Naive thymus-derived CD8-positive, alpha-beta T cell (primary cell): ENCODE measurements around the gene CAMK2D. TPM values are rescaled to one million over a fixed set of nuclear protein-coding genes. Genes with fewer than 3 reads are reported as not detected.

ENCODE experiments used
- ATAC-seq, 2 donors: fragments of 150-1000 bp; cut with Tn5 transposase in 1 of 2; sonication (Bioruptor Pico), chemical (Tn5 transposase) in 1 of 2; 1 replicate in 1 of 2; 2 replicates in 1 of 2; pipeline ENCODE4 v1.10.0; 2021; ENCODE audit warnings: mild to moderate bottlenecking in 2 of 2, moderate library complexity in 2 of 2
- POLR2A ChIA-PET: fragments of 350-600 bp; sonication (Branson Sonifier 250); formaldehyde crosslinking; loops from one replicate; lab custom pipeline; 2021; ENCODE audit warnings: antibody characterized with exemption; lab: Charles Lee
- DNase-seq, 10 donors: peaks; one replicate each; pipeline versions ENCODE4 v3.0.0 to v3.0.0-alpha.2; 2020 to 2022
- H3K27ac Mint-ChIP-seq, 10 donors: one replicate each; pipeline ENCODE4 v1.8.0; 2020 to 2022; ENCODE audit warnings: mild to moderate bottlenecking in 10 of 10, mixed read lengths in 10 of 10, moderate library complexity in 4 of 10, inconsistent platforms in 1 of 10
- H3K27me3 Mint-ChIP-seq, 5 donors: one replicate each; pipeline ENCODE4 v1.8.0; 2021 to 2022; ENCODE audit warnings: mixed read lengths in 5 of 5
- H3K36me3 Mint-ChIP-seq, 3 donors: one replicate each; pipeline ENCODE4 v1.8.0; 2020 to 2022; ENCODE audit warnings: mixed read lengths in 3 of 3, mild to moderate bottlenecking in 2 of 3, inconsistent platforms in 1 of 3
- H3K4me1 Mint-ChIP-seq, 4 donors: one replicate each; pipeline ENCODE4 v1.8.0; 2021 to 2022; ENCODE audit warnings: mixed read lengths in 4 of 4
- H3K4me3 Mint-ChIP-seq, 10 donors: one replicate each; pipeline ENCODE4 v1.8.0; 2020 to 2022; ENCODE audit warnings: mild to moderate bottlenecking in 10 of 10, mixed read lengths in 10 of 10, moderate library complexity in 6 of 10, inconsistent platforms in 1 of 10
- H3K9me3 Mint-ChIP-seq, 9 donors: one replicate each; pipeline ENCODE4 v1.8.0; 2020 to 2022; ENCODE audit warnings: mixed read lengths in 9 of 9, mild to moderate bottlenecking in 3 of 9, inconsistent platforms in 1 of 9, moderate library complexity in 1 of 9
- polyA plus RNA-seq, 3 donors: library from polyadenylated mRNA; unstranded; fragments of 300-500 nt; fragmentation: Illumina TruSeq; gene quantifications; one replicate each; pipeline ENCODE4 v1.2.3, GENCODE V29; 2021
- total RNA-seq, 8 experiments: library from RNA in 2 of 8; stranded (reverse) in 2 of 8; gene quantifications; one replicate each; pipeline ENCODE4 v1.2.3 and lab custom pipeline; 2021 to 2026

The CAMK2D gene
- total and polyA plus RNA-seq, 5 experiments from 2014 or later, result 10.4 to 40.8 (median 12.0) TPM

DNA sequence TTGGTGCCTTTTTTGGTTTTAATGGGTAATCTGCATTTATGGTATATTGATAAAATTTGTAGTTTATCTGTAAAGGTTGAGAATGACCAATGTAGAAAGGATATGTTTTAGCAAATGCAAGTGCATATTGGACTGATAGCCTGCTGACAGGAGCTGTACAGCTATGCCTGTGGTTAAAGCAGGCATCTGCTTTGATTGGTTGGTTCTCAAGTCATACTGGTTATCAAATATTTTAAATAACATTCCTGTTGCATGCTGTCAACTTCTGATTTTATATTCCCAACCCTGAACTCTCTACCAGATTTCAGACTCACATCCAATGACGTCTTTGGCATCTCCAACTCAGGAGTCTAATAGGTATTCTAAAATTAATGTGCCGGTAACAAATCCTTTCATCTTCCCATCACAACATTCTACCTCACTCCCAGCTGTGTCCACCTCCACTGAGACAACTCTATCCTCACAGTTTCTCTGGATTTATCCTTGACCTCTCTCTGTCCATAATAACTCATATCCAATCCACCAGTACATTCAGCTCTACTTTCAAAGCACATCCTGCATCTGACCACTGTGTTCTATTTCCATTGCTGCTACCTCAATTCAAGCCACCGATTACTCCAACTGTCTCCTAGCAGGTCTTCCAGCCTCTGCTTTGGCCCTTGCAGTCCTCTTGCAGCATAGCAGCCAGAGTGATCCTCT is 125.7 kb downstream of the CAMK2D start:
- peak overlapping the region in 7 of 10 donors; percentile 28 to 91 (median 82) for H3K27ac Mint-ChIP-seq
- H3K36me3 Mint-ChIP-seq, result peaks cover 0 to 5% (median 0%) of the 10 kb centered on the region in 3 donors
- peaks cover 0 to 3% (median 0%) of the 10 kb centered on the region in 9 donors for H3K9me3 Mint-ChIP-seq
- H3K4me3 Mint-ChIP-seq, result peak overlapping the region in 2 of 10 donors; percentile 61 to 68
- no peak for ATAC-seq
- DNase-seq, result no peak
- no peaks in the 10 kb centered on the region for H3K27me3 Mint-ChIP-seq
- POLR2A ChIA-PET, result interaction anchor here (0.6 to 3.2 kb wide), 5 partner anchors 88 to 271 kb away, joined by 3 to 12 read pairs (median 3); no protein-coding TSS in a partner anchor
- H3K4me1 Mint-ChIP-seq, result peaks cover 35 to 67% (median 53%) of the 10 kb centered on the region in 4 donors

DNA sequence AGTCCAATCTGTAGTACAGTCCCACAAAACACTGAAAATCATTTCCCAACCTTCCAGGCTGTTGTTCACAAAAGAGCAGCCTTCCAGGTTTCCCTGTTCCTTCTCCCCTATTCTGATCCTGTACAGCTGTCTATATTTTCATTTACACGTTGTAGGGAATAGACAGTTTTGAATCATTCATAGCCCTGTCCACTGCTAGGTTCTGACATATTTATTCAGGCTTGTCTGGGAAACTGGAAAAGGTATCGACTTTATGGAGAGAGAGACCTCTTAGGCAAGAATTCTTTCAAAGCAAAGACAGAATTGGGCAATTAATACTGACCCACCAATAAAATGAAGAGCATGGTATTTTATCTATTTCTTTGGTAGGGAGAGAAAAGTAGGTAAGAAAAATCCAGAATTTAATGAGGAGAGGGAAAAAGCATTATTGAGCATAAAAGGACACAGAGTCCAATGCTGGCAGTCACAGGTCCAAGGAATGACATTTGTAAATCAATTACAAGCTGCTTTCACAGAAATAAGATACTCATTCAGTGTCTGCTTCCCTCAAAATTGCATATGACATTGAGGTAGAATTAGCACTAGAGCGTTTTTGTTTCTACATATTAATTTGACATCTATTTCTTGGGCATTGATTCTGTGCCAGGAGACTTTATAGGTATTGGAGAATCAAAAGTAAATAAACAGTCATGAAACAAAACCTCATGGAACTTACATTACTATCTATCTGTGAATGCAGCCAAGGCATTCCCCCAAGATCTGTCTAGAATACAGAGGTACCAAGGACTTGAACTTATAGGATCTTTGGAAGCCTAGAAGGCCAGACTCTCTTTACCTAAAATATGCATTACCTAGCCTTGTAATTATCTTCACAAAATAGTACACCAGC is 127.2 kb downstream of the CAMK2D start:
- Mint-ChIP-seq H3K4me3 (no peak overlapping the region), H3K27ac (peak overlapping the region in 2 of 10 donors; percentile 26 to 28), H3K27me3 (no peaks in the 10 kb centered on the region), H3K36me3 (peaks cover 0 to 5% (median 0%) of the 10 kb centered on the region in 3 donors), H3K9me3 (peaks cover 0 to 3% (median 0%) of the 10 kb centered on the region in 9 donors), H3K4me1 (peaks cover 26 to 64% (median 44%) of the 10 kb centered on the region in 4 donors)
- ATAC-seq, result no peak
- POLR2A ChIA-PET, result no interaction called here
- DNase-seq, result no peak

DNA sequence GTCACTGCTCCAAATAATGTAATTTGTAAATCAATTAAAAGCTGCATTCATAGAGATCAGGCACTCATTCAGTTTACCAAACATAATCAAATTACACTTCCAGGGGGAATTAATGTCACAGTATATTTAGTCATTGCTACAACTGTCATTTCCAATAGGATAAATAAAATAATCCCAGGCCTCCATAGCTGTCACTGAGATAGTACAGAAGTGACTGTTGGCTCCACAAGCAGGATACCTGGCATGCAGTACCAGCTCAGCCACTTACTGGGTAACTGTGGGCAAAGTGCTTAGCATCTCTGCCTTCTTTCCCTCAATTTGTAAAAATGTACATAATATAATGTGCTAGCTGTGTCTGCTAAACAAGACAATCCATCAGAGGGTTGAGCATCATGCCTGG is 128.1 kb downstream of the CAMK2D start:
- no peak overlapping the region for H3K4me3 Mint-ChIP-seq
- DNase-seq (no peak), ATAC-seq (no peak)
- peaks cover 0 to 3% (median 0%) of the 10 kb centered on the region in 9 donors for H3K9me3 Mint-ChIP-seq
- peaks cover 21 to 59% (median 38%) of the 10 kb centered on the region in 4 donors for H3K4me1 Mint-ChIP-seq
- H3K27me3 Mint-ChIP-seq, result no peaks in the 10 kb centered on the region
- H3K27ac Mint-ChIP-seq, result no peak overlapping the region
- POLR2A ChIA-PET, result no interaction called here
- H3K36me3 Mint-ChIP-seq, result peaks cover 0 to 5% (median 0%) of the 10 kb centered on the region in 3 donors

DNA sequence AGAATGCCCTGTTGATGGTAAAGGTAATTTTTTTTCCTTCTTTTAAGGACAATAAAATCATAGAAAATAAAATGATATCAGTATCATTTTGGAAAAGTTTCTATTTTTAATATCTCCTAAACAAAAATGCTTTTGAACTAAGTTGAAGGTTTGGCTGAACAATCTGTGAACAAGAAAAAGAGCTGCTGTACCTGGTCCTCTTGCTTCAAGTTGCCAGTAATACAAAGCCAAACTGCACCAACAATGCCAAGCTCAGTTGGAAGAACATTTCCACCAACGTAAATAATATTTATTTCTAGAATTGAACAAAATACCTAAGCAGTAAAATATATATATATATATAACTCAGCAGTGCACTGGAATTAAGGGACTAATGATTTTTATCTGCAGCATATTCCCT is 132.8 kb downstream of the CAMK2D start:
- H3K4me3 Mint-ChIP-seq, result no peak overlapping the region
- H3K4me1 Mint-ChIP-seq, result peaks cover 13 to 50% (median 27%) of the 10 kb centered on the region in 4 donors
- DNase-seq (no peak), ATAC-seq (no peak)
- H3K36me3 Mint-ChIP-seq, result peaks cover 11 to 23% (median 22%) of the 10 kb centered on the region in 3 donors
- peak overlapping the region in 1 of 10 donors; percentile 21 for H3K27ac Mint-ChIP-seq
- no peaks in the 10 kb centered on the region for H3K27me3 Mint-ChIP-seq
- H3K9me3 Mint-ChIP-seq, result peaks cover 0 to 2% (median 0%) of the 10 kb centered on the region in 9 donors
- POLR2A ChIA-PET, result no interaction called here

DNA sequence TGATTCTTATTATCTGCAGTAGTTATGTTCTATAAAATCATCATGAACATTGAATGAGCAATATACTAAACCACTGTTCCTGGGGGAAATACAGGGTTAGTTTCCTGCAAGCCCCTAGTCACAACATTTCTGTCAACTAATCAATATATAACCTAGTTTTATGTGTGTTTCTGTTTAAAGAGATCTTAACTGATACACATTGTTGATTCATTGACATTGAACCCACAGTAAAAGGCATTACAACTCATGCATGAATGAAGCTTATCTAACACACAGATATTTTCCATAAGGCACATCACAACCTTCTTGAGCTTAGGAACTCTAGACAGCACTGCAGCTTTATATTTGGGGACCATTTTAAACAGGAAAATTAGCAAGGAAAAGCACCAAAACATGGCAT is 134.2 kb downstream of the CAMK2D start:
- H3K4me3 Mint-ChIP-seq, result no peak overlapping the region
- H3K27me3 Mint-ChIP-seq, result no peaks in the 10 kb centered on the region
- H3K36me3 Mint-ChIP-seq, result peaks cover 11 to 23% (median 23%) of the 10 kb centered on the region in 3 donors
- H3K4me1 Mint-ChIP-seq, result peaks cover 13 to 45% (median 27%) of the 10 kb centered on the region in 4 donors
- no peak for ATAC-seq
- POLR2A ChIA-PET, result no interaction called here
- H3K9me3 Mint-ChIP-seq, result peaks cover 0 to 2% (median 0%) of the 10 kb centered on the region in 9 donors
- H3K27ac Mint-ChIP-seq, result no peak overlapping the region
- no peak for DNase-seq

DNA sequence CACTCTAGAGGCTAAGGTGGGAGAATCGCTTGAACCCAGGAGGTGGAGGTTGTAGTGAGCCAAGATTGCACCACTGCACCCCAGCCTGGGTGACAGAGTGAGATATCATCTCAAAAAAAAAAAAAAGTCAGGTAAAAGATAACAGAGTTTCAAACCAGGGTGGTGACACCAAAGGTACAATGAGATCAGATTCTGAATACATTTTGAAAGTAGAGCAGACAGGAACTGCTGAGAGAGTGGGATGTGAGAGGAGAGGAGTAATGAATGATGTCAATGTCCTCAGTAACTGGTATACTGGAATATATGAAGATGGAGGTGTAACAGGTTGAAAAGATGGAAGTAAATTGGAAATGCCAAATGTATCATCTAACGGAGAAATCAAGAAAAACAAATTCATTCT is 135.6 kb downstream of the CAMK2D start:
- POLR2A ChIA-PET, result no interaction called here
- H3K4me1 Mint-ChIP-seq, result peaks cover 11 to 55% (median 23%) of the 10 kb centered on the region in 4 donors
- peak overlapping the region in 1 of 10 donors; percentile 91 for H3K27ac Mint-ChIP-seq
- peaks cover 11 to 27% (median 25%) of the 10 kb centered on the region in 3 donors for H3K36me3 Mint-ChIP-seq
- no peak for DNase-seq
- H3K9me3 Mint-ChIP-seq, result peaks cover 0 to 2% (median 0%) of the 10 kb centered on the region in 9 donors
- no peak overlapping the region for H3K4me3 Mint-ChIP-seq
- H3K27me3 Mint-ChIP-seq, result no peaks in the 10 kb centered on the region
- ATAC-seq, result no peak

DNA sequence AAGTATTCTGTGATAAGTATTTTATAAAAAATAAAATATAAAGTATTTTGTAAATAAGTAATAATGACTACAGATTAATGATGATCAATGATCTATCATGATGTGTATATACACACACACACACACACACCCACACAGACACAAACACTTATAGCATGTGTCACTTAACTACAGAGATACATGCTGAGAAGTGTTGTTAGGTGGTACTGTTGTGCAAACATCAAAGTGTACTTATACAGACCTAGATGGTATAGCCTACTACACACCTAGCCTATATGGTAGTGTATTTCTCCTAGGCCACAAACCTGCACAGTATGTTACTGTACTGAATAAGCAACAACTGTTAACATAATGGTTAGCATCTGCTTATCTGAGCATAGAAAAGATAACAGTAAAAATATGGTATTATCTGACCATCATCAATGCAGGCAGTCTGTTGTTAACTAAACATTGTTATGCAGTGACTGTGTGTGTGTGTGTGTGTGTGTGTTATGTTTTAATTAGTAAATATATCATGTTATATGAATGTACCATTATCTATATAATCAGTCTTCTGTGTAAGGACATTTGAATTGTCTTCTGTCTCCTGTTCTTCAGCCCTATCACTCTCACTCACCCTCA is 138.2 kb downstream of the CAMK2D start:
- Mint-ChIP-seq H3K9me3 (peaks cover 0 to 2% (median 0%) of the 10 kb centered on the region in 9 donors), H3K36me3 (peaks cover 11 to 29% (median 25%) of the 10 kb centered on the region in 3 donors), H3K4me3 (no peak overlapping the region), H3K27ac (no peak overlapping the region), H3K4me1 (peaks cover 12 to 42% (median 17%) of the 10 kb centered on the region in 4 donors), H3K27me3 (no peaks in the 10 kb centered on the region)
- no peak for ATAC-seq
- POLR2A ChIA-PET, result no interaction called here
- no peak for DNase-seq

DNA sequence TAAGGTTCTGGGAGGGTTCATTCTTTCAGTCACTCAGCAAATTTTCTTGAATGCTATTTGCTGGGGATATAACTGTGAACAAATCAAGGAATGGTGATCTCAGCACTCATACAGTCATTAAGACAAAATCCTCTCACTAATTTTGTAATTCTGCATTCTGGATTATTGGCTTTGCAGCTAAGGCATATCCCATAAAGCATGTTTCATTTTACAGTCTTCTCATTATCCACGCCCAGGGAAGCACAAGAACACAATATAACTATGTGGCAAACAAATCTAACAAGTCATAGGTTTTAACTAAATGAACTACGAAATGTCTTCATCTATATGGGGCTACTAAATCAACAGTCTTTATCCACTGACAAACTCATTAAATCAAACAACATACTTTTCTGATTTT is 139.9 kb downstream of the CAMK2D start:
- peaks cover 0 to 2% (median 0%) of the 10 kb centered on the region in 9 donors for H3K9me3 Mint-ChIP-seq
- no peak overlapping the region for H3K27ac Mint-ChIP-seq
- ATAC-seq (no peak), DNase-seq (no peak)
- no peak overlapping the region for H3K4me3 Mint-ChIP-seq
- POLR2A ChIA-PET, result no interaction called here
- H3K4me1 Mint-ChIP-seq, result peaks cover 16 to 39% (median 19%) of the 10 kb centered on the region in 4 donors
- peaks cover 11 to 27% (median 27%) of the 10 kb centered on the region in 3 donors for H3K36me3 Mint-ChIP-seq
- H3K27me3 Mint-ChIP-seq, result no peaks in the 10 kb centered on the region

DNA sequence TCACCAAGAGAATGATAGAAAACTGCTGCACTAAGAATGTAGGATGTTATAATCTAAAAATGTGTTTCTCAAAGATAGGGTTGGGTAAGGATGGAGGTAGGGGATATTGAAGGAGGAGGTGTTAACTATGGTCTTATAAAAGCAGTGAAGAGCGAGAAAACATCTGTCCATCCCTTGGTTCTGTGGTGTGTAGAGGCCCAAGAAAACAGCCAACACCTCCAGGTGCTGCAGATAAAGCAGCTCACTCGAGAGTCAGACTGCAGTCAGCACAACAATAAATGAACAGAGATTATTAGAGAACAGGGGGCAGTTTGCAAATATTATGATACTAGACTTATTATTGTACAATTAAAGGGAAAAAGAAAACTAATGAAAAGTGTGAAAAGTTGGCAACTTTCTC is 141.5 kb downstream of the CAMK2D start:
- POLR2A ChIA-PET, result no interaction called here
- no peak overlapping the region for H3K4me3 Mint-ChIP-seq
- H3K4me1 Mint-ChIP-seq, result peaks cover 11 to 35% (median 14%) of the 10 kb centered on the region in 4 donors
- no peak overlapping the region for H3K27ac Mint-ChIP-seq
- no peaks in the 10 kb centered on the region for H3K27me3 Mint-ChIP-seq
- H3K36me3 Mint-ChIP-seq, result peaks cover under 1 to 15% (median 13%) of the 10 kb centered on the region in 3 donors
- no peak for ATAC-seq
- no peaks in the 10 kb centered on the region for H3K9me3 Mint-ChIP-seq
- DNase-seq, result no peak

DNA sequence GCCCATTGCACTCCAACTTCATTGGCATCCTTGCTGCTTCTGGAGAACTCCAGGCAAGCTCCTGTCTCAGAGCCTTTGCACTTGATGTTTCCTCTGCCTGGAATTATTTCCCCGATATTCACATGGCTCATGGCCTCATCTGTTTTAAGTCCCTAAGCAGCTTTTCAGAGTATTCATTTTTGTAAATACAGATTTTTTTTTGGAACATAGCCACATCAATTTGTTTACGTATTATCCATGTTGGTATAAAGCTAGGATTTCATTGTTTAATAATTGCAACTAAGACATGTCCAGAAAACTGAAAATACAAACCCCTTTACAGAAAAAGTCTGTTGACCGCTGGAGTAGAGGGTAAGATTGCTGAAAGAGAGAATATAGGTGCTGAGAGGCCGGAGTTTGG is 142.0 kb downstream of the CAMK2D start:
- DNase-seq, result no peak
- no peaks in the 10 kb centered on the region for H3K27me3 Mint-ChIP-seq
- H3K4me1 Mint-ChIP-seq, result peaks cover 12 to 40% (median 16%) of the 10 kb centered on the region in 4 donors
- peaks cover 0 to 11% (median 10%) of the 10 kb centered on the region in 3 donors for H3K36me3 Mint-ChIP-seq
- no peaks in the 10 kb centered on the region for H3K9me3 Mint-ChIP-seq
- no peak overlapping the region for H3K4me3 Mint-ChIP-seq
- no peak overlapping the region for H3K27ac Mint-ChIP-seq
- POLR2A ChIA-PET, result no interaction called here
- ATAC-seq, result no peak

DNA sequence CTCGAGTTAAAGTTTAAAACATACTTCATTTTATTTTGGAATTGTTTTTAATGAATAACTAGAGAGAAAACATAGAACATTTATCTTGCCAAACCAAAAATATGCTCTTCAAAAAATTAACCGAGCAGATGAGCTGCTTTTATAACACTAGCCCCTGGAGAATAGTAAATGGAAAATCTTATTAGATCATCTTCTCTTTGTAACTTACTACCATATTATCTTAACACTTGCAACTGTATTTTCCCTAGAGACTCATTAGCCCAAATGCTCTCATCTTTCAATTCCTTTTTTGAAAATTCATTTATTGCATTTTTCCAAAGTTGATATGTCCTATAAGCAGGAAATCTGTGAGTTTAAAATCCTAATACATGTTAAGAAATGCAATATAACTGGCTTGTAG is 143.3 kb downstream of the CAMK2D start:
- H3K27me3 Mint-ChIP-seq, result no peaks in the 10 kb centered on the region
- POLR2A ChIA-PET, result no interaction called here
- H3K36me3 Mint-ChIP-seq, result peaks cover 0 to 6% (median 5%) of the 10 kb centered on the region in 3 donors
- H3K4me3 Mint-ChIP-seq, result no peak overlapping the region
- DNase-seq (no peak), ATAC-seq (no peak)
- H3K4me1 Mint-ChIP-seq, result peaks cover 9 to 45% (median 18%) of the 10 kb centered on the region in 4 donors
- H3K27ac Mint-ChIP-seq, result no peak overlapping the region
- H3K9me3 Mint-ChIP-seq, result no peaks in the 10 kb centered on the region

DNA sequence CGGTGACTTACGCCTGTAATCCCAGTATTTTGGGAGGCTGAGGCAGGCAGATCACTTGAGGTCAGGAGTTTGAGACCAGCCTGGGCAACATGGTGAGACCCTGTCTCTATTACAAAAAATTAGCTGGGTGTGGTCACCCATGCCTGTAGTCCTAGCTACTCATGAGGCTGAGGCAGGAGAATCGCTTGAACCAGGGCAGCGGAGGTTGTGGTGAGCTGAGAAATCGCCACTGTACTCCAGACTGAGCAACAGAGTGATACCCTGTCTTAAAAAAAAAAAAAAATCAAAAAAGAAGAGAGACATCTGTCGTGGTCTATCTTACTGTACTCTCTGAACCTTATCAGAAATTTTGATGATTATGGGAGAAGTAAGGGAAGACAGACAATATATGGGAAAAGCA is 144.3 kb downstream of the CAMK2D start:
- H3K27me3 Mint-ChIP-seq, result no peaks in the 10 kb centered on the region
- H3K4me3 Mint-ChIP-seq, result no peak overlapping the region
- POLR2A ChIA-PET, result no interaction called here
- no peak for ATAC-seq
- H3K9me3 Mint-ChIP-seq, result no peaks in the 10 kb centered on the region
- H3K27ac Mint-ChIP-seq, result peak overlapping the region in 7 of 10 donors; percentile 2 to 87 (median 16)
- peaks cover 9 to 44% (median 18%) of the 10 kb centered on the region in 4 donors for H3K4me1 Mint-ChIP-seq
- H3K36me3 Mint-ChIP-seq, result peaks cover 0 to 6% (median 5%) of the 10 kb centered on the region in 3 donors
- DNase-seq, result no peak
